HL-60 (cell line): ENCODE measurements around the gene PTPN3.

ENCODE experiments used
- CTCF ChIP-seq: IDR thresholded peaks from one replicate; pipeline ENCODE4 v1.5.1; 2011; ENCODE audit warnings: low read length, control low read depth, inconsistent platforms; ENCODE audit not compliant: insufficient read depth
- GABPA ChIP-seq: IDR thresholded peaks from 2 replicates; pipeline ENCODE4 v1.6.1; 2012; ENCODE audit warnings: low read depth
- POLR2AphosphoS5 ChIP-seq: IDR thresholded peaks from 2 replicates; pipeline ENCODE4 v1.6.1; 2012; ENCODE audit warnings: low read depth
- REST ChIP-seq: IDR thresholded peaks from 2 replicates; pipeline ENCODE4 v1.6.1; 2012; ENCODE audit warnings: low read depth; ENCODE audit not compliant: insufficient replicate concordance
- SPI1 ChIP-seq: IDR thresholded peaks from 2 replicates; pipeline ENCODE4 v1.6.1; 2012; ENCODE audit warnings: low read depth, mild to moderate bottlenecking, borderline replicate concordance

GRCh38 chr9:109414125-109414785 lies 83.9 kb downstream of the PTPN3 start:
- TF ChIP-seq CTCF (no peak), POLR2AphosphoS5 (no peak), REST (no peak), GABPA (no peak), SPI1 (no peak)
